PC-3 (cell line): Measurements from ENCODE around the gene SPTAN1. TPM values are rescaled to one million over a fixed set of nuclear protein-coding genes. Genes with fewer than 3 reads are reported as not detected.

Experiments used
- ATAC-seq: fragments of 200-7000 bp; cut with Tn5 transposase; 2 replicates; pipeline ENCODE4 v1.9.1; 2020; ENCODE audit warnings: mild to moderate bottlenecking, moderate library complexity
- BruUV-seq: library from RNA; stranded (reverse); fragments of 400-500 nt; replicated peaks from 2 replicates; lab custom pipeline; 2021; lab: Mats Ljungman, UMichigan
- CTCF ChIA-PET: fragments of 300-600 bp; sonication (Branson Sonifier 250); formaldehyde crosslinking; loops from one replicate; lab custom pipeline; 2022; ENCODE audit warnings: antibody characterized with exemption; lab: Charles Lee
- POLR2A ChIA-PET: fragments of 300-600 bp; sonication (Branson Sonifier 250); formaldehyde crosslinking; loops from one replicate; lab custom pipeline; 2022; ENCODE audit warnings: antibody characterized with exemption; ENCODE audit not compliant: unreplicated experiment; lab: Charles Lee
- DNase-seq: peaks from one replicate; pipeline ENCODE4 v3.0.0-alpha.2; 2015
- H2AFZ ChIP-seq: fragments of 300-600 bp; sonication (generic); 2 replicates; pipeline ENCODE4 v1.6.0; 2016; ENCODE audit warnings: antibody characterized with exemption, low read length
- H3F3A ChIP-seq: fragments of 300-600 bp; sonication (generic); one replicate; pipeline ENCODE4 v1.6.0; 2017; ENCODE audit warnings: antibody characterized with exemption, low read length, control low read depth, mild to moderate bottlenecking; ENCODE audit not compliant: unreplicated experiment
- H3K27ac ChIP-seq: fragments of 300-600 bp; sonication (generic); 2 replicates; pipeline ENCODE4 v1.5.1; 2016; ENCODE audit warnings: mild to moderate bottlenecking, low read length
- H3K27me3 ChIP-seq: fragments of 300-600 bp; sonication (generic); 2 replicates; pipeline ENCODE4 v1.6.1; 2016; ENCODE audit warnings: low read length, mixed read lengths
- H3K36me3 ChIP-seq: fragments of 300-600 bp; sonication (generic); 2 replicates; pipeline ENCODE4 v1.6.1; 2016; ENCODE audit warnings: low read depth, mixed run types, low read length, mixed read lengths
- H3K4me1 ChIP-seq: fragments of 300-600 bp; sonication (generic); 2 replicates; pipeline ENCODE4 v1.5.1; 2016; ENCODE audit warnings: low read length; ENCODE audit not compliant: insufficient read depth
- H3K4me2 ChIP-seq: fragments of 300-600 bp; sonication (generic); 2 replicates; pipeline ENCODE4 v1.6.0; 2016; ENCODE audit warnings: low read length
- H3K4me3 ChIP-seq: fragments of 300-600 bp; sonication (generic); 2 replicates; pipeline ENCODE4 v1.5.1; 2016; ENCODE audit warnings: mild to moderate bottlenecking, low read length, mixed read lengths
- H3K79me2 ChIP-seq: fragments of 300-600 bp; sonication (generic); 2 replicates; pipeline ENCODE4 v1.6.1; 2017; ENCODE audit warnings: low read length, mixed read lengths
- H3K9ac ChIP-seq: fragments of 300-600 bp; sonication (generic); 2 replicates; pipeline ENCODE4 v1.6.0; 2016; ENCODE audit warnings: mild to moderate bottlenecking, low read length
- H3K9me2 ChIP-seq: fragments of 300-600 bp; sonication (generic); replicated peaks from 2 replicates; pipeline ENCODE4 v1.6.1; 2016; ENCODE audit warnings: mixed run types, low read length, mixed read lengths
- H3K9me3 ChIP-seq: fragments of 300-600 bp; sonication (generic); 2 replicates; pipeline ENCODE4 v1.6.1; 2016; ENCODE audit warnings: low read length, mixed read lengths
- H4K20me1 ChIP-seq: fragments of 300-600 bp; sonication (generic); 2 replicates; pipeline ENCODE4 v1.6.1; 2016; ENCODE audit warnings: low read length, mixed read lengths
- EZH2 ChIP-seq: fragments of 300-600 bp; sonication (generic); IDR thresholded peaks from one replicate; pipeline ENCODE4 v1.6.1; 2017; ENCODE audit warnings: antibody characterized with exemption, mild to moderate bottlenecking, low read length; ENCODE audit not compliant: unreplicated experiment
- EZH2phosphoT487 ChIP-seq: fragments of 300-600 bp; sonication (generic); IDR thresholded peaks from 2 replicates; pipeline ENCODE4 v1.6.1; 2018; ENCODE audit warnings: mild to moderate bottlenecking, antibody characterized with exemption, low read length, borderline replicate concordance
- intact Hi-C: fragments of 100-400 bp; cut with micrococcal nuclease; formaldehyde crosslinking; loops from 2 replicates; pipeline ENCODE4 v1.9.0; 2023
- total RNA-seq: library from RNA; depleted of rRNA; stranded (reverse); fragments of >200 nt; gene quantifications from 2 replicates; pipeline ENCODE4 v1.2.3, GENCODE V29; 2014
- TF ChIP-seq, protein P1 (sequence below): fragments of 300-600 bp; sonication (generic); conservative IDR thresholded peaks from 2 replicates; pipeline ENCODE4 v1.5.1; 2017; ENCODE audit warnings: antibody characterized with exemption, low read depth, mild to moderate bottlenecking, low read length

SPTAN1 gene
- total RNA-seq, 1 experiment from 2014 or later: 221 TPM

DNA sequence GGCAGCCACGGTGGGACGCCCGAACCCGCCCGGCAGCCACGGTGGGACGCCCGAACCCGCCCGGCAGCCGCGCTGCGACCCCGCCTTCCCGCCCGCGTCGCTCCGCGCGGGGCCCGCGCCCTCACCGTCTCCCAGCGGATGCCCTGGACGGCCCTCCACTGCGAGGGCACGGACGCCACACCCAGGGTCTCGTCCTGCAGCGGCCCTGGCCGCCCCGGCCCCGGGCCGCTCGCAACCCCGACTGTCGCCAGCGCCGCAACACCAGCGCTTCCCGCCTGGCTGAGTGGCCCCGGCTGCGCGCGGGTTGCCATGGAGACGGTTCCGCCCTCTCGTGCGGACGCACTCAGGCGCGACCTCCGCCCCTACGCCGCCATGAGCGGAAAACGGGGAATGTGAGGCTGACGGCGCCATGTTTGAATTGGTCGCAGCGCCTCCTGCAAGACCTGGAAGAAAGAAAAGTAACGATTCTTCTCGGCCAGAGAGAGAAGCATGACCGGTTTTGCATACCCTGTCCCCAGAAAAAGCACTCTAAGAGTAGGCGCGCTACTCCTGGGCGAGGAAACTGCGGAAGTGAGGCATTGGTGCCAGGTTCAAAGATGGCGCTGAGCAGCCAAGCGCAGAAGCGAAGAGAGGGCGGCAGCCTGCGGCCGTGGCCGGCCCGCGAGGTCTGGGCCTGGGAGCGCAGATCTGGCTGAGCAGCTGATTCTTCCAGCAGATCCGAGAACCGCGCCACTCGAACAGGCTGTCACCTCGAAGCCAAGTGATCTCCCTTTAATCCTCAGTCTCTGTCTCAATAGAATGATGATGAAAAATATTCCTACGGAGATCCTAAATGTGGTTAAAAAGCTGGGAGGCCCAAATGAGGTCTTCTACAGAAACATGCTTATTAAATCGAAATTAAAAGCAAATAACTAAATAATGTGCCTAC, 104.3 kb downstream of the SPTAN1 start, which contains the start of gene DYNC2I2:
TSS of gene DYNC2I2 (minus strand) at position 432 of the 928 bp plus-strand sequence. CDS start at position 311, 121 bp downstream.
- H3K9me3 ChIP-seq: no peaks in the 10 kb centered on the region
- BruUV-seq: TSS peak; percentile 93
- H3K9me2 ChIP-seq: no peaks in the 10 kb centered on the region
- H3K4me1 ChIP-seq: peaks cover 3% of the 10 kb centered on the region
- TF ChIP-seq, protein P1, sequence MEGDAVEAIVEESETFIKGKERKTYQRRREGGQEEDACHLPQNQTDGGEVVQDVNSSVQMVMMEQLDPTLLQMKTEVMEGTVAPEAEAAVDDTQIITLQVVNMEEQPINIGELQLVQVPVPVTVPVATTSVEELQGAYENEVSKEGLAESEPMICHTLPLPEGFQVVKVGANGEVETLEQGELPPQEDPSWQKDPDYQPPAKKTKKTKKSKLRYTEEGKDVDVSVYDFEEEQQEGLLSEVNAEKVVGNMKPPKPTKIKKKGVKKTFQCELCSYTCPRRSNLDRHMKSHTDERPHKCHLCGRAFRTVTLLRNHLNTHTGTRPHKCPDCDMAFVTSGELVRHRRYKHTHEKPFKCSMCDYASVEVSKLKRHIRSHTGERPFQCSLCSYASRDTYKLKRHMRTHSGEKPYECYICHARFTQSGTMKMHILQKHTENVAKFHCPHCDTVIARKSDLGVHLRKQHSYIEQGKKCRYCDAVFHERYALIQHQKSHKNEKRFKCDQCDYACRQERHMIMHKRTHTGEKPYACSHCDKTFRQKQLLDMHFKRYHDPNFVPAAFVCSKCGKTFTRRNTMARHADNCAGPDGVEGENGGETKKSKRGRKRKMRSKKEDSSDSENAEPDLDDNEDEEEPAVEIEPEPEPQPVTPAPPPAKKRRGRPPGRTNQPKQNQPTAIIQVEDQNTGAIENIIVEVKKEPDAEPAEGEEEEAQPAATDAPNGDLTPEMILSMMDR: no peak
- no peak for TF ChIP-seq EZH2
- H3K4me2 ChIP-seq: peak within 1 kb of the TSS; percentile 87
- POLR2A ChIA-PET: no interaction called here
- H3F3A ChIP-seq: no peaks in the 10 kb centered on the region
- peak within 1 kb of the TSS; percentile 96 for H3K27ac ChIP-seq
- peak within 1 kb of the TSS; percentile 96 for H3K9ac ChIP-seq
- peak within 1 kb of the TSS; percentile 87 for H3K4me3 ChIP-seq
- no peaks in the 10 kb centered on the region for H3K36me3 ChIP-seq
- ATAC-seq: peak; percentile 94
- no peaks in the 10 kb centered on the region for H4K20me1 ChIP-seq
- intact Hi-C loops: loop anchor here (2.0 kb wide), 1 partner anchor 28 kb away; no protein-coding TSS in a partner anchor
- peaks cover 19% of the 10 kb centered on the region for H3K79me2 ChIP-seq
- peak; percentile 91 for DNase-seq
- CTCF ChIA-PET: no interaction called here
- peak within 1 kb of the TSS; percentile 91 for H2AFZ ChIP-seq
- H3K27me3 ChIP-seq: no peaks in the 10 kb centered on the region

DNA sequence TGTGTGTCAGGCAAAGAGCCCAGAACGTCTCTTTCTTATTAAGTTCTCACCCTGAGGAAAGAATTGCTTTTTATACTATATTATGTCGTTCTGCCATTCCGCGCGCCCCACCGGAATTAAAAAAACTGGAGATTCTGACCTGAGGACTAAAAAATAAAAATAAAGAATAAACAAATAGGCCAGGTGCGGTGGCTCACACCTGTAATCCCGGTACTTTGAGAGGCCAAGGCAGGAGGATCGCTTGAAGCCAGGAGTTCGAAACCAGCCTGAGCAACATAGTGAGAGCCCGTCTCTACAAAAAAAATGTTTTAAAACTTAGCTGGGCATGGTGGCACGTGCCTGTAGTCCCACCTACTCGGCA, 104.9 kb downstream of the SPTAN1 start:
- no TSS peak for BruUV-seq
- H3K27ac ChIP-seq: peak overlapping the region; percentile 96
- intact Hi-C loops: loop anchor here (2.0 kb wide), 1 partner anchor 27 kb away; no protein-coding TSS in a partner anchor
- H3K79me2 ChIP-seq: peaks cover 19% of the 10 kb centered on the region
- H3K9ac ChIP-seq: peak overlapping the region; percentile 96
- H4K20me1 ChIP-seq: no peaks in the 10 kb centered on the region
- peaks cover 3% of the 10 kb centered on the region for H3K4me1 ChIP-seq
- ChIA-PET POLR2A (no interaction called here), CTCF (no interaction called here)
- no peak for DNase-seq
- no peaks in the 10 kb centered on the region for H3F3A ChIP-seq
- H3K4me3 ChIP-seq: peak overlapping the region; percentile 87; the same call in 1 of the 2 replicates
- no peak for ATAC-seq
- H3K9me3 ChIP-seq: no peaks in the 10 kb centered on the region
- TF ChIP-seq, protein P1: no peak
- TF ChIP-seq EZH2 (no peak), EZH2phosphoT487 (no peak)
- H3K9me2 ChIP-seq: no peaks in the 10 kb centered on the region
- peak overlapping the region; percentile 91 for H2AFZ ChIP-seq
- no peaks in the 10 kb centered on the region for H3K36me3 ChIP-seq
- peak overlapping the region; percentile 87 for H3K4me2 ChIP-seq
- no peaks in the 10 kb centered on the region for H3K27me3 ChIP-seq
